GM11168 (cell line): ENCODE data around the gene OR6C3.
"Not testable (repeated sequence)": the region's sequence is repeated elsewhere in the genome, so short reads cannot be mapped to it uniquely, and the experiment has no call there.

ENCODE experiments used
- in situ Hi-C: fragments of 300-500 bp; cut with MboI; formaldehyde crosslinking; loops from one replicate; pipeline ENCODE4 v1.12.0; 2022; ENCODE audit warnings: low sequenced_read_pairs; ENCODE audit not compliant: unreplicated experiment

OR6C3 gene

DNA sequence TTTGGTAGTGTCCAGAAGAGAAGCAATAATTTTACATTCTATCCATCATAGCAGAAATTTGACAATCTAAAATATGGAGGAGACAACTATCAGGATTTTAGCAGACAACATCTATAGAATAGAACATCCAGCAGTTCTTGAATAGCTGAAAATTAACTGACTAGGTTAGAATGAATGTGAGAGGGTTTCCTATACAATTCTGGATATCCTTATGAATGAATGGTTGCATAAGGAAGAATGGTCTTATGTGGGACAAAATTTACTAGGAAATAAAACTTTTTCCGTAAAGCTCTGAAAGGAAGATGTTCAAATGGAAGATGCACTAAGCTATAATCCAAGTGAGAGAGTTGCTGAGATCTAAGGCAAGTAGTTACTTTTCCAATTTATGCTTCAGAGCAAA lies at the start of gene OR6C3:
OR6C3 (plus strand) TSS at position 301 of the 400 bp plus-strand sequence. CDS start 955 bp downstream, outside the sequence.
- in situ Hi-C loops = no loop called here

DNA sequence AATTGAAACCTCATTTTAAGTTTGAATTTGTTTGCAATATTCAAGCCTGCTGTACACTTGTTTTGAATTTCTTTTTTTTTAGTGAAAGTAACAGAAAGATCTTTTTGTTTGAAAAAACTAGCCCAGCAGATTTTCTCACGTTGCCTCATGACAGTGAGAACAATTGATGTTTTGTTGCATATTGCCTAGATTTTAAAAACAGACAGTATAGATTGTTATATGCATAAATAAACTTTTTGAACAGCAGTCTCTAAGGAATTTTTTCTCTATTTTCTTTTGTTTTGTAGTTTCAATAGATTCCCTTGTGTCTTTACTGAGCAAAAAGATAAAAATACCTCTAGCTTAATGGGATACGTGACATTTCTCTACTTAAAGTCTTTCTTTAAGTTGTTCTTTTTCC lies 49.6 kb upstream of the OR6C3 start:
- in situ Hi-C loops = no loop called here

DNA sequence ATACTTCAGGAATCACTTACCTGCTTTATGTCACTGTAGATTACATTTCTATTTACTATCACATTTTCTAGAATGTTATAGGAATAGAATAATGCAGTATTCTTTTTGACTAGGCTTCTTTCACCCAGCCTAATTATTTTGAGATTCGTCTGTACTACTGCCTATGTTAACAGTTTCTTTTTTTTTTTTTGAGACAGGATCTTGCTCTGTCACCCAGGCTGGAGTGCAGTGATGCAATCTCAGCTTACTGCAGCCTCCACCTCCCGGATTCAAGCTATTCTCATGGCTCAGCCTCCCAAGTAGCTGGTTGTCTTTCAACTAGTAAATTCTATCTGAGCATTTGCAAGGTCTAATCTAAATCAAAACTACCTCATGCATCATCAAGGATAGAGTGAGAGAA lies 40.5 kb upstream of the OR6C3 start:
- in situ Hi-C loops = no loop called here

DNA sequence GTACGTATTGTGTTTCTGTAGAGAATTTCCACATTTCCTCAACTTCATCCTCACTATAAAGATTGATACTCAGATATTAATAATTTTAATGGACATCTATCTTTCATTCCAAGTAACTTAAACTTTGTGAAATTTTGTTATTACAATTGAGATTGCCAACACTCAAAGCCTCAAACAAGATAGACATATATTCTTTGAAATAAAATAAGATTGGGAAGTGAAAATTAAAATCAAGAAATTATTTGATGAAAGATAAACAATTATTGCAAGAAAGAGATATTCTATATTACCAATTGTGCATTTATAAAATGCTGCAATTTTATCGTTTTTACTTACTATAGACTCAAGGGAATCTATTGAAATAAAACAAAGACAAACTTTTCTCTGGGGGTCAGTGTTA lies 34.1 kb upstream of the OR6C3 start, which contains the start of gene OR6C6:
OR6C6 (minus strand) TSS at position 101 of the 400 bp plus-strand sequence. CDS start 1,337 bp downstream, outside the sequence.
- in situ Hi-C loops = no loop called here

DNA sequence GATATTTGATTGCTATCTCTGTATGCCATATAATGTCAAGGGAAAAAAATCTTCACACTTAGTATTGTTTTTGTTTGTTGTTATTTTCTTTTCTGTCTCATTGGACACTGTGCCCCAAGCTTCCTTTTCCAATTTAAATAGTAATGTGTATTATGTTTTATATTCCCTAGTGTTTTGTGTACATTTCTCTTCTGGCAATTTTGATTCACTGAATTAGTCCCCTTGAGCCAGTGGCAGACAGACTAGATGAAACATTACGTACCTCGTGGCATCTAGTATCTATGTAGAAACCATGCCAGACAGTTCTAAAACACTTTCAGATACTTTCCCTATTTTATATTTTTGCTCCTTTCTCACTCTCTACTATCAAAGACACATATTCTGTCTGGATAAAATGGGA lies 16.5 kb upstream of the OR6C3 start, which contains the start of gene OR6C1:
OR6C1 (plus strand) TSS at position 301 of the 400 bp plus-strand sequence. CDS start 6,257 bp downstream, outside the sequence.
- in situ Hi-C loops = no loop called here

DNA sequence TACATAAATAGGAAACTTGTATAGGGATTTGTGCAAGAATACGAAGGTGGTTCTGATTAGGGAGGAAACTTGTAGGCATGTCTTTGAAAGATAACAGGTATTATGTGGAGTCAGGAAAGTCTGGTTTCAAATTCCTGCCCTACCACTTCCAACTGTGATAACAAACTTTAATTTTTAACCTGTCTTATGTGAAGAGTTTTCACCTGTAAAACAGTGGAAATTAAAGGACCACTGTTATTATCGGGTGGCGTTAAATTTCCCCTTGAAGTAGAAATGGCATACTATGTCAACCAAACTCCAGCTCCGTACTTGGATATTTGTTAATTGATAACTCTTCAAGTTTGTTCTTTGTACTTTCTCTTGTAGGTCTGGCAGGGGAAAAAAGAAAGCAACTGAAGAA lies 10.3 kb upstream of the OR6C3 start:
- in situ Hi-C loops = no loop called here

DNA sequence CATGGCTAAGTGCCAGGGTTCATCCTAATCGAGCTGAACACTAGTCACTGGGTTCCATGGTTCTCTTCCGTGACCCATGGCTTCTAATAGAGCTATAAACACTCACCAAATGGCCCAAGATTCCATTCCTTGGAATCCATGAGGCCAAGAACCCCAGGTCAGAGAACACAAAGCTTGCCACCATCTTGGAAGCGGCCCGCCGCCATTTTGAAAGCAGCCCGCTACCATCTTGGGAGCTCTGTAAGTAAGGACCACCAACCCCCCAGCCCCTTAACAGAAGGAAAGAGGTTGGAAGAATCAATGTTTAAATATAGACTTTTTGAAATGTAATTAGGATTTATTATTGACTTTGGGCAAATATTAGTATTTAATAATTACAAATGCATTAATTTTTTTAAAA lies 4.7 kb upstream of the OR6C3 start:
- in situ Hi-C loops = not testable (repeated sequence)

DNA sequence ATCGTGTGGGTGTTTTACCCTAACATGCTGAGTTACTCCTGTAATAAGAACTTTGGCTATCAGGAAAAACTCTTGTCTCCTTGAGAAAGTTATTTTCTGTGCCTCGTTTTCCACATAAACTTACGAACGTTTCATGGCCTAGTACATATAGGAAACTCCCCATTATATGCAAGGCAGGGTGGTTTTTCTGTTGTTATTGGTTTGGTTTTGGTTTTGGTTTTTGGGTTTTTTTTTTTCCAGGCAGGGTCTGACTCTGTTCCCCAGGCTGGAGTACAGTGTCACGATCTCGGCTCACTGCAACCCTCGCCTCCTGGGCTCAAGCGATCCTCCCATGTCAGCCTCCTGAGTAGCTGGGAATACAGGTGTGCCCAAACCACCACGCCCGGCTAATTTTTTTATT lies 5.5 kb downstream of the OR6C3 start:
- in situ Hi-C loops = no loop called here

DNA sequence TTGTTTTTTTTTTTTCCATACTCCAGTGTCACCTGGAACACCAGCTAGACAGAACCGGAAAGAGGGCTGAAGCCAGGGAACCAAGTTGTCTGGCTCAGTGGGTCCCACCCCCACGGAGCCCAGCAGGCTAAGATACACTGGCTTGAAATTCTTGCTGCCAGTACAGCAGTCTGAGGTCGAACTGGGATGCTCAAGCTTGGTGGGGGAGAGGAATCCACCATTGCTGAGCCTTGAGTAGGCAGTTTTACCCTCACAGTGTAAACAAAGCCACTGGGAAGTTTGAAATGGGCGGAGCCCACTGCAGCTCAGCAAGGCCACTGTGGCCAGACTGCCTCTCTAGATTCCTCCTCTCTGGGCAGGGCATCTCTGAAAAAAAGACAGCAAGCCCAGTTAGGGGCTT lies 24.8 kb downstream of the OR6C3 start:
- in situ Hi-C loops = not testable (repeated sequence)

DNA sequence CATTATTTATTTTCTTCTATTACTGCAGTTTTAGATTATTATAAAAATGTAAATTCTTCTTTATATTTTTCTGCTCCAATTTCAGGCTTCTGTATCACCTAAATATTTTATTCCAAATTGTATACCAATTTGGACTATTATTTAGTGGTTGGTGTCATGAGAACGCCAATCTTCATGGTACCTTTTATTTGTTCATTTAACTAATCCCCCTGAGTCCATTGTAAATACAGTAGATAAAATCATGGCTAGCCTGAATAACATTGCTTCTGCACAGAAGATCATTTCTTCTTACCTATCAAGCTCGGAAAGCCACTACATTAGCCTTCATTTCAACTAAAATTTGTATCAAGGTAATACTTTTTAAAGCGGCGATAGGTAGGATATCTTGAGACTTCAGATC lies 32.1 kb downstream of the OR6C3 start, which contains the start of gene OR6C75:
OR6C75 (plus strand) TSS at position 301 of the 400 bp plus-strand sequence. CDS start 2,136 bp downstream, outside the sequence.
- in situ Hi-C loops = no loop called here

DNA sequence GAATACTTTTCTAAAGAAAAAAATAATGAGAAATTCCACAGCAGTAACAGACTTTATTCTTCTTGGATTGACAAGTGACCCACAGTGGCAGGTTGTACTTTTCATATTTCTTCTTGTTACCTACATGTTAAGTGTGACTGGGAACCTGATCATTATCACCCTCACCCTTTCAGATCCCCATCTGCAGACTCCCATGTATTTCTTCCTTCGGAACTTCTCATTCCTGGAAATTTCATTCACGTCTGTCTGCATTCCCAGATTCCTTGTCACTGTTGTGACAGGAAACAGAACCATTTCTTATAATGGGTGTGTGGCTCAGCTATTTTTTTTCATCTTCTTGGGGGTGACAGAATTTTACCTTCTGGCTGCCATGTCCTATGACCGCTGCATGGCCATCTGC lies 34.5 kb downstream of the OR6C3 start:
- in situ Hi-C loops = no loop called here

DNA sequence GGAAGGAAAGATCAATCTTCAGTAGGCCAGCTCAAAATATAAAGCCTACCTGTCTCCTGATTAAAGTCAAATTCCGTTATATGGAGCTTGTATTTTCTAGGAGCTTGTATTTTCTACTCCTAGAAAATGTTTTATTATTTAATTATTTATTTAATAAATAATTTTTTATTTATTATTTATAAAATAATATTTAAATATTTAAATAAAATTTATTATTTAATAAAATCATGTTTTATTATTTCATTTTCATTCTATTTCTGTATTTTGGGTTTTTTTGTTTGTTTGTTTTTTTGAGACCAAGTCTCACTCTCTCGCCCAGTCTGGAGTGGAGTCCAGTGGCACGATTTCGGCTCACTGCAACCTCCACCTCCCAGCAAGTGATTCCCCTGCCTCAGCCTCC lies 42.0 kb downstream of the OR6C3 start:
- in situ Hi-C loops = no loop called here
